Measurements from ENCODE around the gene CDKN2C. TPM values are rescaled to one million over a fixed set of nuclear protein-coding genes. Genes with fewer than 3 reads are reported as not detected.

Gene CDKN2C
- total and polyA plus RNA-seq, 10 of the 15 experiments (the other 5 are each of a cell fraction or from before 2014, with no cell fraction given), result 3.3 to 11.7 (median 6.0) TPM

- in situ Hi-C loops (cut with MboI) (no loop called here), intact Hi-C loops (cut with micrococcal nuclease; ENCODE audit: unreplicated experiment) (loop anchor here (5.0 kb wide), 1 partner anchor 37 kb away; no protein-coding TSS in a partner anchor)
- TF ChIP-seq ZBTB11 (CRISPR knock-in tag; IDR thresholded peaks at IDR 0.05) (no peak), SMARCA5 (IDR thresholded peaks at IDR 0.05) (no peak), YBX1 (IDR thresholded peaks at IDR 0.05) (no peak), PAX8 (IDR thresholded peaks at IDR 0.05) (no peak), POLR2AphosphoS2 (IDR thresholded peaks at IDR 0.05; ENCODE audit: low read depth, low read length) (no peak), JUNB (IDR thresholded peaks at IDR 0.05) (peak; percentile 56), TCF7 (IDR thresholded peaks at IDR 0.05; ENCODE audit: borderline replicate concordance) (no peak)
- peak; percentile 34 for DNase-seq (ENCODE audit: low read depth, low spot score)
- FAIRE-seq, result peak; percentile 41
- Histone ChIP-seq H3K36me3 (ENCODE audit: control insufficient read depth in 2 of 2, insufficient read depth in 2 of 2, low read length in 1 of 2) (no peaks in the 10 kb centered on the region; a peak in 1 of 4 replicates), H3K9me3 (replicated peaks; ENCODE audit: control insufficient read depth, insufficient read depth, low read length) (no peaks in the 10 kb centered on the region; the same call in 1 of the 3 replicates), H3K4me2 (ENCODE audit: control insufficient read depth, insufficient read depth) (no peak overlapping the region), H4K20me1 (ENCODE audit: control insufficient read depth, insufficient read depth) (no peaks in the 10 kb centered on the region), H3K9ac (ENCODE audit: control insufficient read depth, insufficient read depth, low read length) (no peak overlapping the region), H3K4me1 (ENCODE audit: control insufficient read depth, insufficient read depth, low read length) (peaks cover 3% of the 10 kb centered on the region), H3K27ac (ENCODE audit: control insufficient read depth, insufficient read depth) (no peak overlapping the region), H3K4me3 (no peak overlapping the region), H3K27me3 (replicated peaks in 1 of 2; ENCODE audit: control insufficient read depth in 2 of 2, insufficient read depth in 2 of 2, low read length in 1 of 2) (no peaks in the 10 kb centered on the region), H2AFZ (ENCODE audit: control insufficient read depth, low read depth, low read length) (no peak overlapping the region), H3K79me2 (ENCODE audit: control insufficient read depth, insufficient read depth, low read length) (peaks cover 20% of the 10 kb centered on the region)
- ChIA-PET SMC1A (ENCODE audit: uncharacterized antibody, unreplicated experiment) (interaction anchor here (0.6 to 2.9 kb wide), 16 partner anchors 9 to 500 kb away, joined by 3 to 44 read pairs (median 4); partner anchors contain the start of genes CDKN2C and FAF1), POLR2A (interaction anchor here (0.5 kb wide), 1 partner anchor 526 kb away, joined by 3 read pairs; no protein-coding TSS in a partner anchor), CTCF (interaction anchor here (0.6 to 3.0 kb wide), 32 partner anchors 9 to 604 kb away, joined by 3 to 87 read pairs (median 4); partner anchors contain the start of gene CDKN2C), RAD21 (ENCODE audit: unreplicated experiment) (interaction anchor here (0.9 to 2.4 kb wide), 4 partner anchors 57 to 261 kb away, joined by 3 to 33 read pairs (median 9); no protein-coding TSS in a partner anchor)
- BruUV-seq (replicated peaks), result no TSS peak
- peak; percentile 56 for ATAC-seq
These were observed 39.9 kb upstream of the CDKN2C start for GRCh38 chr1:50930193-50930592.
